GM21423 (cell line): ENCODE results near the gene KRTAP5-4.
"Not testable (repeated sequence)": the region's sequence is repeated elsewhere in the genome, so short reads cannot be mapped to it uniquely, and the experiment has no call there.

Experiments
- ATAC-seq: cut with Tn5 transposase; IDR thresholded peaks from one replicate; pipeline ENCODE4 v1.9.1; 2021; ENCODE audit warnings: mild to moderate bottlenecking, moderate library complexity; ENCODE audit not compliant: unreplicated experiment

KRTAP5-4 gene

GRCh38 chr11:1604181-1604580, 17.8 kb downstream of the KRTAP5-4 start:
- no peak for ATAC-seq

GRCh38 chr11:1603629-1604028, 18.3 kb downstream of the KRTAP5-4 start:
- no peak for ATAC-seq

- ATAC-seq = not testable (repeated sequence)
These were observed 20.3 kb downstream of the KRTAP5-4 start for GRCh38 chr11:1601663-1602062.

GRCh38 chr11:1600626-1601025, 21.3 kb downstream of the KRTAP5-4 start:
- no peak for ATAC-seq

GRCh38 chr11:1598816-1599215, 23.1 kb downstream of the KRTAP5-4 start:
- no peak for ATAC-seq

GRCh38 chr11:1598406-1598805, 23.5 kb downstream of the KRTAP5-4 start:
- ATAC-seq = not testable (repeated sequence)

GRCh38 chr11:1597994-1598380, 24.0 kb downstream of the KRTAP5-4 start, which contains the start of gene KRTAP5-2:
Gene KRTAP5-2, minus strand, starts transcription at chr11:1598294. Its CDS starts 44 bp downstream, at chr11:1598250.
- no peak for ATAC-seq

GRCh38 chr11:1597331-1597993, 24.5 kb downstream of the KRTAP5-4 start:
- ATAC-seq = no peak

GRCh38 chr11:1596576-1597121, 25.3 kb downstream of the KRTAP5-4 start:
- not testable (repeated sequence) for ATAC-seq

GRCh38 chr11:1595994-1596575, 25.9 kb downstream of the KRTAP5-4 start:
- ATAC-seq = not testable (repeated sequence)

GRCh38 chr11:1592628-1593027, 29.3 kb downstream of the KRTAP5-4 start:
- no peak for ATAC-seq

GRCh38 chr11:1589996-1590395, 31.9 kb downstream of the KRTAP5-4 start:
- no peak for ATAC-seq

- ATAC-seq = not testable (repeated sequence)
These were observed 32.6 kb downstream of the KRTAP5-4 start for GRCh38 chr11:1589191-1589963.

GRCh38 chr11:1586699-1587098, 35.2 kb downstream of the KRTAP5-4 start:
- ATAC-seq = no peak

GRCh38 chr11:1584661-1585370, 37.1 kb downstream of the KRTAP5-4 start, which contains the start of gene KRTAP5-1:
Gene KRTAP5-1, minus strand, starts transcription at chr11:1585283. Its CDS starts 34 bp downstream, at chr11:1585249.
- ATAC-seq = not testable (repeated sequence)

GRCh38 chr11:1582909-1583308, 39.0 kb downstream of the KRTAP5-4 start:
- not testable (repeated sequence) for ATAC-seq

- no peak for ATAC-seq
These were observed 40.0 kb downstream of the KRTAP5-4 start for GRCh38 chr11:1581976-1582375.

GRCh38 chr11:1576825-1577224, 45.1 kb downstream of the KRTAP5-4 start:
- no peak for ATAC-seq

GRCh38 chr11:1575756-1576155, 46.2 kb downstream of the KRTAP5-4 start:
- not testable (repeated sequence) for ATAC-seq

- ATAC-seq = no peak
These were observed 47.0 kb downstream of the KRTAP5-4 start for GRCh38 chr11:1574933-1575242.
